Measurements from ENCODE around the gene APBB1. TPM values are rescaled to one million over a fixed set of nuclear protein-coding genes. Genes with fewer than 3 reads are reported as not detected.

The APBB1 gene
- total RNA-seq, 1 donor from 2014 or later = 34.5 TPM

DNA sequence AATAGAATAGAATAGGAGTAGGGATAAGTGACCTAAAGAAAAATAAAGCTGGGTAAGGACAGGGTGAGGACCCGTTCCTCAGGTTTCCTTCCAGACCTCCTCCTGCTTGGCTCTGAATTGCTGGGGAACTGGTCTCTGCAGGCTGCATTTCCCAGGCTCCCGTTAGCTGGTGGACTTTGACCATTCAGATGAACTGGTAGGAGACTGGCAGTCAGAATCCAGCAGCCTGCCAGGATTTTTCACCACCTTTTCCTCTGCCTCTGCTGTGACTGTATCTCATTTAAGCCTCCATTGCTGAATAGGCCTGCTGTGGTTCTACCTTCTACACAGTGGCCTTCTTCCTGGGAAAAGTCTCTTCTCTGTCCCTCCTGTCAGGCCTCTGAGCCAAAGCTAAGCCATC lies 53.2 kb downstream of the APBB1 start:
- Mint-ChIP-seq H3K36me3 (ENCODE audit: low read depth) (no peaks in the 10 kb centered on the region), H3K4me1 (ENCODE audit: low read depth) (peaks cover 11% of the 10 kb centered on the region), H3K27me3 (ENCODE audit: low read depth) (no peaks in the 10 kb centered on the region), H3K4me3 (ENCODE audit: unreplicated experiment) (no peak overlapping the region), H3K9me3 (ENCODE audit: low read depth) (no peaks in the 10 kb centered on the region), H3K27ac (ENCODE audit: unreplicated experiment) (no peak overlapping the region)
- TF ChIP-seq, protein P1, sequence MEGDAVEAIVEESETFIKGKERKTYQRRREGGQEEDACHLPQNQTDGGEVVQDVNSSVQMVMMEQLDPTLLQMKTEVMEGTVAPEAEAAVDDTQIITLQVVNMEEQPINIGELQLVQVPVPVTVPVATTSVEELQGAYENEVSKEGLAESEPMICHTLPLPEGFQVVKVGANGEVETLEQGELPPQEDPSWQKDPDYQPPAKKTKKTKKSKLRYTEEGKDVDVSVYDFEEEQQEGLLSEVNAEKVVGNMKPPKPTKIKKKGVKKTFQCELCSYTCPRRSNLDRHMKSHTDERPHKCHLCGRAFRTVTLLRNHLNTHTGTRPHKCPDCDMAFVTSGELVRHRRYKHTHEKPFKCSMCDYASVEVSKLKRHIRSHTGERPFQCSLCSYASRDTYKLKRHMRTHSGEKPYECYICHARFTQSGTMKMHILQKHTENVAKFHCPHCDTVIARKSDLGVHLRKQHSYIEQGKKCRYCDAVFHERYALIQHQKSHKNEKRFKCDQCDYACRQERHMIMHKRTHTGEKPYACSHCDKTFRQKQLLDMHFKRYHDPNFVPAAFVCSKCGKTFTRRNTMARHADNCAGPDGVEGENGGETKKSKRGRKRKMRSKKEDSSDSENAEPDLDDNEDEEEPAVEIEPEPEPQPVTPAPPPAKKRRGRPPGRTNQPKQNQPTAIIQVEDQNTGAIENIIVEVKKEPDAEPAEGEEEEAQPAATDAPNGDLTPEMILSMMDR (IDR thresholded peaks at IDR 0.05) = no peak
- DNase-seq (ENCODE audit: low spot score) = no peak

DNA sequence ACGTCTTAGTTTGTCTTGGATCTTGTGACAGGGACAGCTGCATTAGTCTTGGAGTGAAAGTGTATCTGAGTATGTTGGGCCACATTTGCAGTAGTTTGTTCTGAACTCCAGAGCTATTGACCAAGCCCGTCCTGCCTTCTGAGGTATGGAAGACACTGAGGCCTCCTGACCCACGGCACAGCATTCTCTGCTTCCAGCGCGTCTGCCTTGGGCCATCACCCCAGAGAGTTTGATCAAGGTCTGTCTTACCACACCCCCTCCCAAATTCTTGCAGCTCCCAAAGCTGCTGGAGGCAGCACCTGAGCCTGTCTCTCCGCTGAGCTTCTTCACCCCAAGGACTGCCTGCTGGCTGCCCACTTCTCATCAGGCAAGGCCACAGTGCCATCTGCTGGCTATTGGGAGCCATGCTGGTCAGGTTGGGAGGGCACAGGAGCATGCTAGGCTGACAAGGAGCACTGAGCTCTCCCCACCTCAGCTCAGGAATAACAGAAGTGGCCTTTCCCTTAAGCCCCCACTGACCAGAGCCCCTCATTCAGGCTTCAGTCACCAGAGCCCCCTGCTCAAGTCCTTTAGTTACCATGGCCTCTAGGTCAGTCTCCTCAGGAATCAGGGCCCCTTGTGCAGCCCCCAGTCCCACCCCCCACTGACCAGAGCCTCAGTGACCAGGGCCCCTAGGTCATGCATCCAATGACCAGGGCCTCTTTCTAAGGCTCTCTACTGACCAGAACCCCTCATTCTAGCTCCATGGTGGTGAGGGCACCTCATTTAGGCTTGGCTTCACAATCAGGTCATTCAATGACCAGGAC lies 55.8 kb downstream of the APBB1 start:
- Mint-ChIP-seq H3K36me3 (ENCODE audit: low read depth) (no peaks in the 10 kb centered on the region), H3K4me1 (ENCODE audit: low read depth) (peaks cover 24% of the 10 kb centered on the region), H3K9me3 (ENCODE audit: low read depth) (no peaks in the 10 kb centered on the region), H3K4me3 (ENCODE audit: unreplicated experiment) (no peak overlapping the region), H3K27me3 (ENCODE audit: low read depth) (no peaks in the 10 kb centered on the region), H3K27ac (ENCODE audit: unreplicated experiment) (peak overlapping the region; percentile 29)
- TF ChIP-seq, protein P1 (IDR thresholded peaks at IDR 0.05) = peak; percentile 94
- no peak for DNase-seq (ENCODE audit: low spot score)

DNA sequence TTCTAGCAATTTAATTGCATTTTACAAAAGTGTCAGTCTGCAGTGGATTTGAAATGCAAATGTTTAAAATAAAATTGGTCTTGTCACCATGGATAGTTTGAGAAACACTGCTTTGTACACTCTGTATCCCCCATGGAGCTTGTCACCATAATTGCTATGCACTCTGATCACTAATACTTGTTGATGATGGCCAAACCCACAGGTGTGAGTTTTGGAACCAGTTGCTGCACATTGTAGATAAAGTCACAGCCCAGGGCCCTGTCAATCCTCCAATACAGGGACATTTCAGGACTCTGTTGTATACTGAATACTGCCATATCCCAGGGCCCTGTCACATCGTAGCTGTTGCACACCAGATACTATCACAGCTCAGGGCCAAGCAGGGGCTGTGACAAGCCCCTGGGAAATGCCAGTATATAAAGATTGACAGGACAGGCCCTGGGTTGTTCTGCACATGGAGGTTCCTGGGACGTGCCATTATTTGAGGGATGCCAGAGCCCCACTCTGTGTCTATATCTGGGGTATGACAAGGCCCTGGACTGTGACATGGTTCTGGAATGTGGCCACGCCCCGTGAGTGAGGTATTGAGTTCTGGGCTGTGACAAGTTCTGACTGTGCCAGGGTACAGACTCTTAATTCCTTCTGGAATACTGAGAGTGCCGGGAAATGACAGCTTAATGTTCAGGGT lies 56.6 kb downstream of the APBB1 start:
- H3K9me3 Mint-ChIP-seq (ENCODE audit: low read depth) = no peaks in the 10 kb centered on the region
- no peak for DNase-seq (ENCODE audit: low spot score)
- H3K4me1 Mint-ChIP-seq (ENCODE audit: low read depth) = peaks cover 31% of the 10 kb centered on the region
- no peaks in the 10 kb centered on the region for H3K27me3 Mint-ChIP-seq (ENCODE audit: low read depth)
- TF ChIP-seq, protein P1 (IDR thresholded peaks at IDR 0.05) = no peak
- peak overlapping the region; percentile 29 for H3K27ac Mint-ChIP-seq (ENCODE audit: unreplicated experiment)
- no peaks in the 10 kb centered on the region for H3K36me3 Mint-ChIP-seq (ENCODE audit: low read depth)
- no peak overlapping the region for H3K4me3 Mint-ChIP-seq (ENCODE audit: unreplicated experiment)

DNA sequence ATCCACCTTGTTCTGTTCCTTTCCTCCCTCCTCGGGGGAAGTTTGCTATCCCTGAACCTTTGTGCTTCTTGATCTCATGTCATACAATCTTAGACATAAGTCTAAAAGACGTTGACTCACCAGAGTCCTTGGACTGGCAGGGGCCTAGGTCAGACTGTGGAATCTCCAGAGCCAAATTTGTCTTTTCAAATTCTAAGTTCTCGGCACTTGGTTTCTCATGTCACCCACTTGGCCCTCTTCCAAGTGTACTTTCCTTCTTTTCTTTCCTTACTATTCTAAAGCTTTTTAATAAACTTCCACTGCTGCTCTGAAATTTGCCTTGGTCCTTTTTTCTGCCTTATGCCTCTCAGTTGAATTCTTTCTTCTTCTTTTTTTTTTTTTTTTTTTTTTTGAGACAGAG lies 58.7 kb downstream of the APBB1 start:
- H3K9me3 Mint-ChIP-seq (ENCODE audit: low read depth) = no peaks in the 10 kb centered on the region
- H3K4me1 Mint-ChIP-seq (ENCODE audit: low read depth) = peaks cover 45% of the 10 kb centered on the region
- H3K36me3 Mint-ChIP-seq (ENCODE audit: low read depth) = no peaks in the 10 kb centered on the region
- no peak overlapping the region for H3K4me3 Mint-ChIP-seq (ENCODE audit: unreplicated experiment)
- TF ChIP-seq, protein P1 (IDR thresholded peaks at IDR 0.05) = no peak
- DNase-seq (ENCODE audit: low spot score) = no peak
- no peaks in the 10 kb centered on the region for H3K27me3 Mint-ChIP-seq (ENCODE audit: low read depth)
- H3K27ac Mint-ChIP-seq (ENCODE audit: unreplicated experiment) = peak overlapping the region; percentile 76

DNA sequence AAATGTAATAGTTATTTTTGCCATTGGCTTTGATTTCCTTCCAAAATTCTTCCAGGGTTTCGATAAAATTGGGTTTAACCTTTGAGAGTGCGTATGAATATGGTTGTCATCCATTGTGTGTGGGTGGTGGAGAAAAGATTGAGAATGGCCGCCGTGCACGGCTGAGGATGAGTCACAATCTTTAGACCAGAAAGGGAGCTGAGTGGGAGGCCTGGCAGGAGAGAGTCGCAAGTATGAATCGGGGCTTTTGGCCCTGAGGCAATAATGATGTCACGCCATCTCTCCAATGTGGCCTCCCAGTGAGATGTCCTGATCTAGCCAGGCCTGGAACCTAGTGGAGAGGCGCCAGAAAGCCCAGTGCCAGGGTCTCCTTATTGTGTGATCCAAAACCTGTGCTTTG lies 61.7 kb downstream of the APBB1 start:
- Mint-ChIP-seq H3K4me1 (ENCODE audit: low read depth) (peaks cover 52% of the 10 kb centered on the region), H3K36me3 (ENCODE audit: low read depth) (no peaks in the 10 kb centered on the region), H3K9me3 (ENCODE audit: low read depth) (no peaks in the 10 kb centered on the region), H3K27ac (ENCODE audit: unreplicated experiment) (peak overlapping the region; percentile 70), H3K4me3 (ENCODE audit: unreplicated experiment) (no peak overlapping the region), H3K27me3 (ENCODE audit: low read depth) (no peaks in the 10 kb centered on the region)
- no peak for DNase-seq (ENCODE audit: low spot score)
- TF ChIP-seq, protein P1 (IDR thresholded peaks at IDR 0.05) = no peak

Measured in chondrocyte (in vitro differentiated cells).